ENCODE results near the gene MZB1.

MZB1 gene

GRCh38 chr5:139396691-139397090 is 7.0 kb upstream of the MZB1 start:
- peaks cover 0 to 2% of the 10 kb centered on the region in 2 donors for H3K4me1 ChIP-seq (ENCODE audit: control insufficient read depth in 2 of 2, insufficient read depth in 1 of 2, low read depth in 1 of 2, low read length in 2 of 2)
- no peak for DNase-seq (ENCODE audit: low spot score)
- no peak overlapping the region for H2BK120ac ChIP-seq (ENCODE audit: low read depth, low read length)
- H2BK15ac ChIP-seq (ENCODE audit: low read length), result no peak overlapping the region
- H2AK5ac ChIP-seq (ENCODE audit: low read depth, low read length), result no peak overlapping the region
- H3K27me3 ChIP-seq (ENCODE audit: control insufficient read depth in 3 of 3, insufficient read depth in 3 of 3, low read depth in 1 of 3, low read length in 3 of 3), result peaks cover 25 to 42% (median 42%) of the 10 kb centered on the region in 3 experiments
- no peak overlapping the region for H2BK5ac ChIP-seq (ENCODE audit: low read length)
- WGBS, 2 donors (ENCODE audit: extremely low coverage in 2 of 2, insufficient read length in 2 of 2, insufficient replicate concordance in 1 of 2), result no CpG with 5 or more reads among the region's 8 CpGs
- H2BK12ac ChIP-seq (ENCODE audit: low read length), result no peak overlapping the region
- H4K8ac ChIP-seq (ENCODE audit: low read depth, low read length), result no peak overlapping the region
- H4K91ac ChIP-seq (ENCODE audit: low read depth, low read length, poor library complexity), result no peak overlapping the region
- no peak overlapping the region for H3K4me2 ChIP-seq (ENCODE audit: insufficient read depth, low read length, poor library complexity, severe bottlenecking)
- peaks cover 2% of the 10 kb centered on the region for H3K79me1 ChIP-seq (ENCODE audit: low read depth, low read length)
- H3K4me3 ChIP-seq (ENCODE audit: low read length in 2 of 2), result no peak overlapping the region
- H3K18ac ChIP-seq (ENCODE audit: low read length), result no peak overlapping the region
- H3K23ac ChIP-seq (ENCODE audit: low read depth, low read length, poor library complexity), result no peak overlapping the region
- H3K9me3 ChIP-seq (replicated peaks in 1 of 2; ENCODE audit: control insufficient read depth in 2 of 2, insufficient read depth in 1 of 2, low read depth in 1 of 2, low read length in 2 of 2), result peaks cover 0 to 17% of the 10 kb centered on the region in 2 donors
- no peak overlapping the region for H2AFZ ChIP-seq (ENCODE audit: low read length)
- no peak overlapping the region for H3K9ac ChIP-seq (ENCODE audit: low read depth, low read length, poor library complexity)
- H3K14ac ChIP-seq (ENCODE audit: low read length), result no peak overlapping the region
- H3K4ac ChIP-seq (ENCODE audit: low read length), result no peak overlapping the region
- no peak overlapping the region for H3K27ac ChIP-seq (replicated peaks; ENCODE audit: low read length)
- H3K36me3 ChIP-seq (replicated peaks in 1 of 2; ENCODE audit: control insufficient read depth in 2 of 2, insufficient read depth in 2 of 2, low read length in 2 of 2), result peaks cover 3 to 15% of the 10 kb centered on the region in 2 donors

- Histone ChIP-seq H2BK12ac (ENCODE audit: low read length) (no peak overlapping the region), H3K23ac (ENCODE audit: low read depth, low read length, poor library complexity) (no peak overlapping the region), H4K91ac (ENCODE audit: low read depth, low read length, poor library complexity) (no peak overlapping the region), H2AFZ (ENCODE audit: low read length) (no peak overlapping the region), H3K18ac (ENCODE audit: low read length) (no peak overlapping the region), H2BK120ac (ENCODE audit: low read depth, low read length) (no peak overlapping the region), H3K36me3 (replicated peaks in 1 of 2; ENCODE audit: control insufficient read depth in 2 of 2, insufficient read depth in 2 of 2, low read length in 2 of 2) (peaks cover 0 to 9% of the 10 kb centered on the region in 2 donors), H3K79me1 (ENCODE audit: low read depth, low read length) (peaks cover 2% of the 10 kb centered on the region), H2BK5ac (ENCODE audit: low read length) (peak overlapping the region; percentile 10), H3K4ac (ENCODE audit: low read length) (no peak overlapping the region), H3K27me3 (ENCODE audit: control insufficient read depth in 3 of 3, insufficient read depth in 3 of 3, low read depth in 1 of 3, low read length in 3 of 3) (peaks cover 25 to 48% (median 46%) of the 10 kb centered on the region in 3 experiments), H3K4me2 (ENCODE audit: insufficient read depth, low read length, poor library complexity, severe bottlenecking) (no peak overlapping the region), H3K4me1 (ENCODE audit: control insufficient read depth in 2 of 2, insufficient read depth in 1 of 2, low read depth in 1 of 2, low read length in 2 of 2) (peaks cover 0 to 6% of the 10 kb centered on the region in 2 donors), H3K27ac (replicated peaks; ENCODE audit: low read length) (no peak overlapping the region), H3K4me3 (ENCODE audit: low read length in 2 of 2) (peak overlapping the region in 1 of 2 donors; percentile 3), H3K9ac (ENCODE audit: low read depth, low read length, poor library complexity) (peak overlapping the region; percentile 30), H3K9me3 (replicated peaks in 1 of 2; ENCODE audit: control insufficient read depth in 2 of 2, insufficient read depth in 1 of 2, low read depth in 1 of 2, low read length in 2 of 2) (peaks cover 0 to 17% of the 10 kb centered on the region in 2 donors), H2AK5ac (ENCODE audit: low read depth, low read length) (no peak overlapping the region), H2BK15ac (ENCODE audit: low read length) (no peak overlapping the region), H3K14ac (ENCODE audit: low read length) (no peak overlapping the region), H4K8ac (ENCODE audit: low read depth, low read length) (no peak overlapping the region)
- no CpG with 5 or more reads among the region's 8 CpGs for WGBS, 2 donors (ENCODE audit: extremely low coverage in 2 of 2, insufficient read length in 2 of 2, insufficient replicate concordance in 1 of 2)
- no peak for DNase-seq (ENCODE audit: low spot score)
Observed at GRCh38 chr5:139395844-139396640, 6.3 kb upstream of the MZB1 start.

GRCh38 chr5:139394654-139395566 is 5.2 kb upstream of the MZB1 start, which contains the start of gene PROB1:
Gene PROB1, minus strand, starts transcription at chr5:139395104. Its CDS starts 23 bp downstream, at chr5:139395081.
- WGBS, 2 donors (ENCODE audit: extremely low coverage in 2 of 2, insufficient read length in 2 of 2, insufficient replicate concordance in 1 of 2), result no CpG with 5 or more reads among the region's 76 CpGs
- H3K4me1 ChIP-seq (ENCODE audit: control insufficient read depth in 2 of 2, insufficient read depth in 1 of 2, low read depth in 1 of 2, low read length in 2 of 2), result peaks cover 0 to 6% of the 10 kb centered on the region in 2 donors
- H2AK5ac ChIP-seq (ENCODE audit: low read depth, low read length), result peak within 1 kb of the TSS; percentile 91
- H3K23ac ChIP-seq (ENCODE audit: low read depth, low read length, poor library complexity), result peak within 1 kb of the TSS; percentile 76
- peak within 1 kb of the TSS; percentile 66 for H3K4ac ChIP-seq (ENCODE audit: low read length)
- no peak within 1 kb of the TSS for H4K91ac ChIP-seq (ENCODE audit: low read depth, low read length, poor library complexity)
- peak within 1 kb of the TSS; percentile 71 for H3K14ac ChIP-seq (ENCODE audit: low read length)
- H3K4me2 ChIP-seq (ENCODE audit: insufficient read depth, low read length, poor library complexity, severe bottlenecking), result peak within 1 kb of the TSS; percentile 77
- H4K8ac ChIP-seq (ENCODE audit: low read depth, low read length), result peak within 1 kb of the TSS; percentile 48
- H3K27ac ChIP-seq (replicated peaks; ENCODE audit: low read length), result no peak within 1 kb of the TSS
- H2BK12ac ChIP-seq (ENCODE audit: low read length), result peak within 1 kb of the TSS; percentile 6
- peaks cover 0 to 17% of the 10 kb centered on the region in 2 donors for H3K9me3 ChIP-seq (replicated peaks in 1 of 2; ENCODE audit: control insufficient read depth in 2 of 2, insufficient read depth in 1 of 2, low read depth in 1 of 2, low read length in 2 of 2)
- peak within 1 kb of the TSS; percentile 39 for H2BK120ac ChIP-seq (ENCODE audit: low read depth, low read length)
- peaks cover 2% of the 10 kb centered on the region for H3K79me1 ChIP-seq (ENCODE audit: low read depth, low read length)
- H3K27me3 ChIP-seq (ENCODE audit: control insufficient read depth in 3 of 3, insufficient read depth in 3 of 3, low read depth in 1 of 3, low read length in 3 of 3), result peaks cover 25 to 52% (median 46%) of the 10 kb centered on the region in 3 experiments
- H3K9ac ChIP-seq (ENCODE audit: low read depth, low read length, poor library complexity), result peak within 1 kb of the TSS; percentile 80
- H2BK15ac ChIP-seq (ENCODE audit: low read length), result peak within 1 kb of the TSS; percentile 81
- H3K36me3 ChIP-seq (replicated peaks in 1 of 2; ENCODE audit: control insufficient read depth in 2 of 2, insufficient read depth in 2 of 2, low read length in 2 of 2), result peaks cover 0 to 6% of the 10 kb centered on the region in 2 donors
- H3K4me3 ChIP-seq (ENCODE audit: low read length in 2 of 2), result peak within 1 kb of the TSS; percentile 6 to 76
- peak within 1 kb of the TSS; percentile 87 for H2AFZ ChIP-seq (ENCODE audit: low read length)
- H2BK5ac ChIP-seq (ENCODE audit: low read length), result peak within 1 kb of the TSS; percentile 10
- DNase-seq (ENCODE audit: low spot score), result no peak
- peak within 1 kb of the TSS; percentile 95 for H3K18ac ChIP-seq (ENCODE audit: low read length)
